Activated naive CD4-positive, alpha-beta T cell treated with anti-CD3 and anti-CD28 coated beads, Interleukin-2, amount 50 U/mL, for 72 hours (primary cell): Measurements from ENCODE around the gene HEMK1. TPM values are rescaled to one million over a fixed set of nuclear protein-coding genes. Genes with fewer than 3 reads are reported as not detected.

ENCODE experiments used
- ATAC-seq, 2 donors: fragments of 150-1000 bp; cut with Tn5 transposase; 2 replicates each; pipeline ENCODE4 v1.10.0; 2021; ENCODE audit warnings: mild to moderate bottlenecking in 2 of 2, moderate library complexity in 2 of 2
- DNase-seq, 2 donors: peaks; one replicate each; pipeline ENCODE4 v3.0.0; 2021 to 2022; ENCODE audit warnings: low spot score in 2 of 2
- H3K27ac Mint-ChIP-seq, 2 donors: one replicate each; pipeline ENCODE4 v1.8.0; 2022; ENCODE audit warnings: mild to moderate bottlenecking in 2 of 2, mixed read lengths in 2 of 2
- H3K36me3 Mint-ChIP-seq, 2 donors: one replicate each; pipeline ENCODE4 v1.8.0; 2022; ENCODE audit warnings: mixed read lengths in 2 of 2
- H3K9me3 Mint-ChIP-seq, 2 donors: one replicate each; pipeline ENCODE4 v1.8.0; 2022; ENCODE audit warnings: mixed read lengths in 2 of 2
- total RNA-seq, 2 donors: library from RNA; stranded (reverse); gene quantifications; one replicate each; pipeline ENCODE4 v1.2.3, GENCODE V29; 2022

HEMK1 gene, protein sequence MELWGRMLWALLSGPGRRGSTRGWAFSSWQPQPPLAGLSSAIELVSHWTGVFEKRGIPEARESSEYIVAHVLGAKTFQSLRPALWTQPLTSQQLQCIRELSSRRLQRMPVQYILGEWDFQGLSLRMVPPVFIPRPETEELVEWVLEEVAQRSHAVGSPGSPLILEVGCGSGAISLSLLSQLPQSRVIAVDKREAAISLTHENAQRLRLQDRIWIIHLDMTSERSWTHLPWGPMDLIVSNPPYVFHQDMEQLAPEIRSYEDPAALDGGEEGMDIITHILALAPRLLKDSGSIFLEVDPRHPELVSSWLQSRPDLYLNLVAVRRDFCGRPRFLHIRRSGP
- 10 to 100 TPM; 69.7 to 74.6 TPM for total RNA-seq

DNA sequence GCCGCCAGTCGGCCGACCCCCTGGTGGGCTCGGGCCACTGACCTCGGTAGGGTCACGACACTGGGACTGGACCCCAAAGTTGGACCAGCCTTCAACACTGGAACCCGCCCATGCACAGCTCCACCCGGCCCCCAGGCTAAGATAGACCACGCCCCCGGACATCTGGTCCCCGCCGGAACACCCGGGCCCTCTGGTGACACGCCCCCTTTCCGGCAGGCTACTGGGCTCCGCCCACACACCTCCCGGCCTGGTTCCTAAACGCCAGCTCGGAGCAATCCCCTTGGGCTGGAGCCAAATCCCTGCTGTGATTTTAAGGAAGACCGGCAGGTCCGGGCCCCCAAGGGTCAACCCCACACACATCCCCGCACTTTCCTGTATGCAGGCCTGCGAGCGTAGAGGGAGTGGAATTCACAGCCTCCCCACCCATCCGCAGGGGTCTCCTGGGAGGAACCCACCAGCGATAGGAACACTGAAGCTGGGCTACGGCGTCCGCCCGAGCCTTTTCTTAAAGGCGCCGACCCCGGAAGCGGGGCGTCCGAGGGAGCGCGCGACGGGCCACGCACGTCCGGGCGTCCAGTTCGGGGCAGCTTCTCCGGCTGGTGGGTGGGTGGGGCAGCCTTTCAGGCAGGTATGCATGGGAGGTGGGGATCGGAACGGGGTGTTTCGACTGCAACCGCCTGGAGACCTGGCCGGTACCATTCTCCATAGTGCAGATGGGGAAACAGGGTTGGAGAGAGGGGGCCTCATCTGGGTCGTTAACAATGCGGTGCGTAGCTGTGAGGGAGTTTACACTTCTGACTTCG is at the start of gene HEMK1:
Gene HEMK1, plus strand, starts transcription at position 576 of the 803 bp plus-strand sequence. CDS start 1,583 bp downstream, outside the sequence.
- H3K36me3 Mint-ChIP-seq = peaks cover 29 to 44% of the 10 kb centered on the region in 2 donors
- H3K27ac Mint-ChIP-seq = peak within 1 kb of the TSS; percentile 98 to 99
- ATAC-seq (peak; percentile 32 to 61), DNase-seq (peak; percentile 92 to 97)
- no peaks in the 10 kb centered on the region for H3K9me3 Mint-ChIP-seq

DNA sequence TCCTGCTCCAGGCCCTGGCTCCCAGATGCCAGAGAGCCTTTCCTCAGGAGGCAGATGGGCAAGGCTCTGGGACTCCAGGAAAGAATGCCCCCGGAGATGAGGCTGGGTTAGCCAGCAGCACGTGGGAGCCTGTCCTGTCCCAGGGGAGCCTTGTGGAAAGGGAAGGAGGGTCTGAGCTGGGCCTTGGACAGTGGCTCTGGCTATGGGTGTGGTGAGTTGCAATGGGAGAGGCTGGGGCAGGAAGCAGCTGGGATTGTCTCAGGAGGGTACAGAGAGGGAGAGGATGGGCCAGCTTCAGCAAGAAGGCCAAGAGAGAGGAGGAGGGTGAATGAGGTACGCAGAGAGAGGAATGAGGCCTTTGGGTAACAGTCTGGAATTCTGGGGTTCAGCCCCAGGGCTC is 48.5 kb upstream of the HEMK1 start:
- H3K36me3 Mint-ChIP-seq = no peaks in the 10 kb centered on the region
- ATAC-seq = no peak
- no peak for DNase-seq
- no peaks in the 10 kb centered on the region for H3K9me3 Mint-ChIP-seq
- H3K27ac Mint-ChIP-seq = peak overlapping the region in 1 of 2 donors; percentile 7

GRCh38 chr3:50521572-50521971 is 47.8 kb upstream of the HEMK1 start:
- Mint-ChIP-seq H3K9me3 (no peaks in the 10 kb centered on the region), H3K27ac (no peak overlapping the region), H3K36me3 (no peaks in the 10 kb centered on the region)
- ATAC-seq = no peak
- no peak for DNase-seq

- Mint-ChIP-seq H3K27ac (no peak overlapping the region), H3K9me3 (no peaks in the 10 kb centered on the region), H3K36me3 (no peaks in the 10 kb centered on the region)
- no peak for ATAC-seq
- no peak for DNase-seq
Observed at GRCh38 chr3:50523279-50523811, 46.0 kb upstream of the HEMK1 start.

- Mint-ChIP-seq H3K27ac (no peak overlapping the region), H3K36me3 (no peaks in the 10 kb centered on the region), H3K9me3 (no peaks in the 10 kb centered on the region)
- ATAC-seq = no peak
- DNase-seq = no peak
Observed at GRCh38 chr3:50524746-50525145, 44.6 kb upstream of the HEMK1 start.

GRCh38 chr3:50525191-50525910 is 44.0 kb upstream of the HEMK1 start:
- no peak for ATAC-seq
- DNase-seq = no peak
- H3K27ac Mint-ChIP-seq = no peak overlapping the region
- no peaks in the 10 kb centered on the region for H3K9me3 Mint-ChIP-seq
- H3K36me3 Mint-ChIP-seq = no peaks in the 10 kb centered on the region

- DNase-seq = peak; percentile 63 to 73
- peak; percentile 90 to 92 for ATAC-seq
- H3K9me3 Mint-ChIP-seq = no peaks in the 10 kb centered on the region
- no peaks in the 10 kb centered on the region for H3K36me3 Mint-ChIP-seq
- H3K27ac Mint-ChIP-seq = no peak overlapping the region
Observed at GRCh38 chr3:50525987-50526386, 43.3 kb upstream of the HEMK1 start.

DNA sequence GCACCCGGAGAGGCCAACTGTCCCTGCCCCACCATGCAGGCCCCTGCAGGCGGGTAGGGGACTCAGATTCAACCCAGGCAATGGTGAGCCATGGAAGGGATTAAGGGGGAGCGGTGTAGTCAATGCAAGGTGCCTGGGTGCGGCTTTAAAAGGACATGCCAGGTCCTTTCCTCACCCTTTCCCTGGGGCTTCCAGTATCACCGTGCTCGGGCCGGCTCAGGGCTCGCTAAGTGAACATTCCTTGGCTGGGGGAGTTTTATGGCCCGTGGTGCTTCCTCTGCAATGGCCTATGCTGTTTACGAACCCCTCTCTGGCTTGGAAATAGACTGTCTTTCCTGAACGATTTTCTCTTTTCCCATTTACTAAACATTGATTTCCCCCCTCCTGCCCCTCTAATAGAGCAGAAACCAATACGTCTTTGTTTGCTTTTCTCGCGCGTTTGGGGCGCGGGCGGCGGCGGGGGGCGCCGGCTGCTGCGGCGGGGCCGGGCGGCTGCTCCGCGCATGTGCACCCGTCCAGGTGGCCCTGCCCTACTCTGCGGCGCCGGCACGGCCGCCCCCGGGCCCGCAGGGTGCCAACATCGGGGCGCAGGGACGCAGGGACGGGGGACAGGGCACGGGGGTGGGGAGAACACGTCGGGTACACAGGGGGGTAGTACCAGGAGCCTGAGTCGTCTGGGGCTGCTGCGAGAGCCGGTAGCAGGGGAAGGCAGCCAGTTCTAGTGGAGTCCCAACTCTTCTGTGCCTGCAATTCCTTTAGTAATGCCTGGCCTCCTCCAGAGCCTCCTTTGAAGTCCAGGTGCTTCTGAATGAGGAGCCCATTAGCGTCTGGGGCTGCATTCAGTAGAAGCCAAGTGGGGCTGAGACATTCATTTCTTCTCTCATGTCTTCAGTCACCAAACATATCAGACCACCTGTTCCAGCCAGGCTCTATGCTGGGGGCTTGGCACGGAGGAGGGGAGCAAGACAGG is 39.0 kb upstream of the HEMK1 start:
- ATAC-seq = no peak
- Mint-ChIP-seq H3K36me3 (no peaks in the 10 kb centered on the region), H3K9me3 (no peaks in the 10 kb centered on the region), H3K27ac (no peak overlapping the region)
- no peak for DNase-seq

GRCh38 chr3:50531201-50531600 is 38.1 kb upstream of the HEMK1 start:
- ATAC-seq (peak in 1 of 2 donors; percentile 63), DNase-seq (no peak)
- Mint-ChIP-seq H3K27ac (no peak overlapping the region), H3K9me3 (no peaks in the 10 kb centered on the region), H3K36me3 (no peaks in the 10 kb centered on the region)

GRCh38 chr3:50532062-50532705 is 37.1 kb upstream of the HEMK1 start:
- no peak for ATAC-seq
- no peak for DNase-seq
- Mint-ChIP-seq H3K36me3 (no peaks in the 10 kb centered on the region), H3K9me3 (no peaks in the 10 kb centered on the region), H3K27ac (no peak overlapping the region)

GRCh38 chr3:50533316-50533715 is 36.0 kb upstream of the HEMK1 start:
- Mint-ChIP-seq H3K9me3 (no peaks in the 10 kb centered on the region), H3K27ac (no peak overlapping the region), H3K36me3 (no peaks in the 10 kb centered on the region)
- DNase-seq = no peak
- ATAC-seq = no peak

GRCh38 chr3:50533807-50534461 is 35.4 kb upstream of the HEMK1 start:
- ATAC-seq (no peak), DNase-seq (no peak)
- H3K36me3 Mint-ChIP-seq = no peaks in the 10 kb centered on the region
- H3K27ac Mint-ChIP-seq = no peak overlapping the region
- H3K9me3 Mint-ChIP-seq = no peaks in the 10 kb centered on the region

GRCh38 chr3:50534681-50535330 is 34.5 kb upstream of the HEMK1 start:
- DNase-seq = no peak
- no peak for ATAC-seq
- no peaks in the 10 kb centered on the region for H3K9me3 Mint-ChIP-seq
- H3K27ac Mint-ChIP-seq = no peak overlapping the region
- no peaks in the 10 kb centered on the region for H3K36me3 Mint-ChIP-seq

GRCh38 chr3:50536471-50537180 is 32.7 kb upstream of the HEMK1 start:
- DNase-seq (no peak), ATAC-seq (no peak)
- H3K9me3 Mint-ChIP-seq = no peaks in the 10 kb centered on the region
- H3K27ac Mint-ChIP-seq = no peak overlapping the region
- no peaks in the 10 kb centered on the region for H3K36me3 Mint-ChIP-seq
